NB4 (cell line): ENCODE results near the gene HS6ST3.

Source experiments
- DNase-seq: peaks from one replicate; pipeline ENCODE4 v3.0.0; 2010; ENCODE audit warnings: low read depth
- H3K4me3 ChIP-seq: one replicate; pipeline ENCODE4 v1.5.1; 2011; ENCODE audit warnings: mild to moderate bottlenecking, low read depth, low read length, moderate library complexity
- CTCF ChIP-seq: IDR thresholded peaks from one replicate; pipeline ENCODE4 v1.5.1; 2012; ENCODE audit warnings: low read depth, low read length
- MAX ChIP-seq: IDR thresholded peaks from 2 replicates; pipeline ENCODE4 v1.6.1; 2011; ENCODE audit warnings: low read depth, low read length
- MYC ChIP-seq: IDR thresholded peaks from 2 replicates; pipeline ENCODE4 v1.6.1; 2011; ENCODE audit warnings: low read depth, low read length
- POLR2A ChIP-seq: IDR thresholded peaks from 2 replicates; pipeline ENCODE4 v1.6.1; 2011; ENCODE audit warnings: mild to moderate bottlenecking; ENCODE audit not compliant: insufficient read length; ENCODE audit errors: extremely low read depth

HS6ST3 gene

GRCh38 chr13:96650301-96650886, 560.5 kb downstream of the HS6ST3 start:
- TF ChIP-seq POLR2A (no peak), CTCF (no peak), MYC (no peak), MAX (no peak)
- no peak overlapping the region for H3K4me3 ChIP-seq
- no peak for DNase-seq

GRCh38 chr13:96651598-96651997, 561.7 kb downstream of the HS6ST3 start:
- TF ChIP-seq MYC = no peak
- no peak for TF ChIP-seq MAX
- no peak for DNase-seq
- H3K4me3 ChIP-seq = no peak overlapping the region

DNA sequence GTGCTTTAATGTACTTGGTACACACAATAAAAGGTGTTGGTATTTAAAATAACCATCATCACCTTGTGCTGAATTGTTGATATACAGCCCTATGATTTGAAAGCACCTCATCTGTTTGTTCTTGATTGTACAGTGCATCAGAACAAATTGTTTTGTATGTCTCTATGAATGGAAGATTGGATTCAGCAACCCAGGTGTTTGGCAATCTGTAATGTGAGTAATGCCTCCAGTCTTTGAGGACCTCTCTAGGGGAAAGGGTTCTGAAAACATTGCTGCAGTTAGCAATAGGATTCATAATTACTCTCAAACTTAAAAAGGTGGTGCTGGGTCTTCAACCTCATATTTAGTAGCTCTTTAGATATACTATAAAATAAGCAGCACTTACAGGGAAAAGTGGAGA, 562.6 kb downstream of the HS6ST3 start:
- no peak overlapping the region for H3K4me3 ChIP-seq
- no peak for DNase-seq
- TF ChIP-seq MYC = no peak
- TF ChIP-seq MAX = no peak
- no peak for TF ChIP-seq POLR2A
- TF ChIP-seq CTCF = no peak

DNA sequence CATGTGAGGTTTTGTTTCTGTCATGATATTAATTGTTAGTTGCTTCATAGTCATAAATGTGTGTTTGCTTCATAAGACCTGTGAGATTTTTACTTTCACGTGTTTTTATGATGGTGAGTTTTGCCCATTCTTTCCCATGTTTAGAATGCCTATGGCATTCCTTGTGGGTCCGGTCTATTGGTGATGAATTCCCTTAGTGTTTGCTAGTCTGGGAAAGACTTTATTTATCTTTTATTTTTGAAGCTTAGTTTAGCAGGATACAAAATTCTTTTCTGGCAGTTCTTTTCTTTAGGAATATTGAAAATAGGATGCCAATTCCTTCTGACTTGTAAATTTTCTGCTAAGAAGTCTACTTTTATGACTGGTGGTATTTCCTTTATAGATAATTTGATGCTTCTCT, 571.7 kb downstream of the HS6ST3 start:
- H3K4me3 ChIP-seq = no peak overlapping the region
- TF ChIP-seq CTCF = no peak
- no peak for TF ChIP-seq MYC
- TF ChIP-seq MAX = no peak
- TF ChIP-seq POLR2A = no peak
- no peak for DNase-seq

GRCh38 chr13:96662036-96662435, 572.1 kb downstream of the HS6ST3 start:
- no peak for DNase-seq
- TF ChIP-seq CTCF (no peak), POLR2A (no peak), MYC (no peak), MAX (no peak)
- no peak overlapping the region for H3K4me3 ChIP-seq

- no peak overlapping the region for H3K4me3 ChIP-seq
- TF ChIP-seq MAX (no peak), MYC (no peak), CTCF (no peak), POLR2A (no peak)
- DNase-seq = no peak
Measured at GRCh38 chr13:96667294-96668018, 577.5 kb downstream of the HS6ST3 start.
